Prostate gland (tissue), 2 donors: Measurements from ENCODE around the gene RTP3. TPM values are rescaled to one million over a fixed set of nuclear protein-coding genes. Genes with fewer than 3 reads are reported as not detected.
"Not testable (repeated sequence)": the region's sequence is repeated elsewhere in the genome, so short reads cannot be mapped to it uniquely, and the experiment has no call there.

Experiments
- DNase-seq: peaks from one replicate; pipeline ENCODE4 v3.0.0-alpha.2; 2019; ENCODE audit warnings: low spot score
- H3K27ac ChIP-seq, 2 donors: fragments of 200-600 bp; sonication (generic); 2 replicates each; pipeline ENCODE4 v1.5.1; 2017 to 2019
- H3K27me3 ChIP-seq: fragments of 200-600 bp; sonication (generic); replicated peaks from 2 replicates; pipeline ENCODE4 v1.5.1; 2019; ENCODE audit not compliant: insufficient read depth
- H3K36me3 ChIP-seq, 2 donors: fragments of 200-600 bp; sonication (generic); 1 replicate in 1 of 2; 2 replicates in 1 of 2; pipeline versions ENCODE4 v1.5.1 to v1.8.1; 2017 to 2019
- H3K4me1 ChIP-seq: fragments of 200-600 bp; sonication (generic); replicated peaks from 2 replicates; pipeline ENCODE4 v1.5.1; 2019
- H3K4me3 ChIP-seq, 2 donors: fragments of 200-600 bp; sonication (generic); 2 replicates each; pipeline ENCODE4 v1.5.1; 2017 to 2019
- H3K9me3 ChIP-seq: fragments of 200-600 bp; sonication (generic); 2 replicates; pipeline ENCODE4 v1.5.1; 2017
- CTCF ChIP-seq, 4 experiments: fragments of 200-600 bp in 2 of 4; fragments of 450-650 bp in 2 of 4; sonication (generic) in 2 of 4; IDR thresholded peaks; 1 replicate in 3 of 4; 2 replicates in 1 of 4; pipeline ENCODE4 v1.5.1; 2016 to 2019; ENCODE audit warnings: antibody characterized with exemption in 4 of 4, mild to moderate bottlenecking in 2 of 4, moderate library complexity in 2 of 4
- POLR2A ChIP-seq: fragments of 450-650 bp; IDR thresholded peaks from one replicate; pipeline ENCODE4 v1.6.1; 2016; ENCODE audit warnings: antibody characterized with exemption, mild to moderate bottlenecking
- POLR2AphosphoS5 ChIP-seq: sonication (generic); formaldehyde crosslinking; IDR thresholded peaks from one replicate; pipeline ENCODE4 v1.6.1; 2017; ENCODE audit warnings: antibody characterized with exemption
- WGBS: methylation state at CpG from one replicate; pipeline ENCODE4 v1.1.5; 2018; 5-methylcytosine and 5-hydroxymethylcytosine counted together
- intact Hi-C: fragments of 100-400 bp; cut with DNase I; formaldehyde crosslinking; loops from one replicate; pipeline ENCODE4 v1.14.2; 2022
- total RNA-seq, 2 donors: library from RNA; depleted of rRNA; stranded (reverse); fragments of >200 nt; gene quantifications; one replicate each; pipeline ENCODE4 v1.1.0, GENCODE V29; 2016

Gene RTP3
- total RNA-seq, 2 donors from 2014 or later, result 0.68 TPM; not detected in 1

GRCh38 chr3:46533091-46533490 is 35.3 kb downstream of the RTP3 start:
- Histone ChIP-seq H3K36me3 (no peaks in the 10 kb centered on the region), H3K27ac (no peak overlapping the region), H3K27me3 (no peaks in the 10 kb centered on the region), H3K4me1 (no peaks in the 10 kb centered on the region), H3K4me3 (no peak overlapping the region), H3K9me3 (no peaks in the 10 kb centered on the region)
- intact Hi-C loops, result no loop called here
- TF ChIP-seq CTCF (IDR thresholded peaks at IDR 0.05) (no peak), POLR2A (no peak), POLR2AphosphoS5 (no peak)
- no peak for DNase-seq
- WGBS, result 89% methylated on average over 3 of the region's 3 CpGs

- intact Hi-C loops, result no loop called here
- DNase-seq, result no peak
- WGBS, result 97% methylated on average over 5 of the region's 5 CpGs
- Histone ChIP-seq H3K4me1 (no peaks in the 10 kb centered on the region), H3K36me3 (no peaks in the 10 kb centered on the region), H3K27ac (no peak overlapping the region), H3K4me3 (no peak overlapping the region), H3K27me3 (no peaks in the 10 kb centered on the region), H3K9me3 (no peaks in the 10 kb centered on the region)
- TF ChIP-seq CTCF (IDR thresholded peaks at IDR 0.05), result no peak
- TF ChIP-seq POLR2AphosphoS5, result no peak
- TF ChIP-seq POLR2A, result no peak
These were observed 38.0 kb downstream of the RTP3 start for GRCh38 chr3:46535746-46536145.

GRCh38 chr3:46536758-46537157 is 39.0 kb downstream of the RTP3 start:
- H3K27ac ChIP-seq, result no peak overlapping the region
- H3K4me1 ChIP-seq, result no peaks in the 10 kb centered on the region
- no peak for TF ChIP-seq CTCF (IDR thresholded peaks at IDR 0.05)
- no peak for DNase-seq
- no peaks in the 10 kb centered on the region for H3K9me3 ChIP-seq
- H3K36me3 ChIP-seq, result no peaks in the 10 kb centered on the region
- H3K27me3 ChIP-seq, result no peaks in the 10 kb centered on the region
- intact Hi-C loops, result no loop called here
- no peak overlapping the region for H3K4me3 ChIP-seq

GRCh38 chr3:46537316-46537715 is 39.5 kb downstream of the RTP3 start:
- no peaks in the 10 kb centered on the region for H3K27me3 ChIP-seq
- TF ChIP-seq CTCF (IDR thresholded peaks at IDR 0.05), result no peak
- no peak for TF ChIP-seq POLR2AphosphoS5
- no peak for TF ChIP-seq POLR2A
- H3K4me1 ChIP-seq, result no peaks in the 10 kb centered on the region
- DNase-seq, result no peak
- no peak overlapping the region for H3K4me3 ChIP-seq
- no peaks in the 10 kb centered on the region for H3K9me3 ChIP-seq
- intact Hi-C loops, result no loop called here
- 96% methylated on average over 1 of the region's 1 CpG for WGBS
- H3K36me3 ChIP-seq, result no peaks in the 10 kb centered on the region
- no peak overlapping the region for H3K27ac ChIP-seq

GRCh38 chr3:46537779-46538178 is 40.0 kb downstream of the RTP3 start:
- no peak overlapping the region for H3K4me3 ChIP-seq
- no peaks in the 10 kb centered on the region for H3K4me1 ChIP-seq
- H3K27me3 ChIP-seq, result no peaks in the 10 kb centered on the region
- no peaks in the 10 kb centered on the region for H3K36me3 ChIP-seq
- intact Hi-C loops, result no loop called here
- TF ChIP-seq POLR2AphosphoS5 (no peak), POLR2A (no peak), CTCF (IDR thresholded peaks at IDR 0.05) (no peak)
- no peak for DNase-seq
- no peaks in the 10 kb centered on the region for H3K9me3 ChIP-seq
- 95% methylated on average over 4 of the region's 5 CpGs for WGBS
- H3K27ac ChIP-seq, result no peak overlapping the region

GRCh38 chr3:46538425-46538802 is 40.6 kb downstream of the RTP3 start:
- H3K27ac ChIP-seq, H3K4me3 ChIP-seq, intact Hi-C loops, H3K9me3 ChIP-seq, DNase-seq, H3K4me1 ChIP-seq, H3K27me3 ChIP-seq, H3K36me3 ChIP-seq: not testable (repeated sequence)
- 66% methylated on average over 5 of the region's 5 CpGs for WGBS
